ENCODE data around the gene ZNF793. TPM values are rescaled to one million over a fixed set of nuclear protein-coding genes. Genes with fewer than 3 reads are reported as not detected.

Gene ZNF793
- total and polyA plus RNA-seq, 9 of the 15 experiments (the other 6 are each of a cell fraction or from before 2014, with no cell fraction given): 0.02 to 0.04 (median 0.03) TPM; not detected in 6

DNA sequence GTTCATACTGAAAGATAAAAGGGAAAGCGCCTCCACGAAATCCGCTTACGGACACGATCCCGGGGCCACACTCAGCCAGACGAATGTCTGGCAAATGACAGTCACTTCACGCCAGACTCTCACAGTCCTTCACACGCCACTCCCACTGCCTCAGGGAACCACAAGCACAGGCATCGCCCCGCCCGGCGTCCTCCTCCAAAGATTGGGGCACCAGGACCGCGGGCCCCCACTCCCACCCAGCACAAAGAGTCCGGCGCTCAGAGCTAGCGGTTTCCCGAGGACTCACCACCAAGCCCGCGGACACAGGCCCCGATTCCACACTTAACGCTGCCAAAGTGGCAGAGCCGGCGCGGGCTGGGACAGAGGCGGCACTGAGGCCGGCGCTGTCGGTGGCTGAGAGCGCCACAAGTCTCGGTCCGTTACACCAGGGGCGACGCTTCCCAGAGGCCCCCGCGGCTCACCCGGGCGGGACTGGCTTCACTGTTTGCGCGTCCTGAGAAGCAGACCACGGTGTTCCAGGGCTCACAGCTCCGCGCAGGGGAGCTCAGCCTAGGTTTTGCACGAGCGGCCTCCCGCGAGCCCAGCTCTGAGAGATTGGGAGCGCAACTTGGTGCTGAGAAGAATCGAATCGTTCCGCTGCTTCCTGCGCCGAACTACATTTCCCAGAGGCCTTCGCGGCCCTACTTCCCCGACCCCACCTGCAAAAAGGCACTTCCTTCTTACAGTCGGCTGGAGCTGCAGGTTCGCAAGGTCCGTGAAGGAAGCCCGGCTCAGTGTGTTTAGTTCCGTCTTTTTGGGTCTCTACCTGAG lies 39.7 kb upstream of the ZNF793 start, which contains the start of gene ZNF569 (continued):
- no peak for TF ChIP-seq CHD7 (IDR thresholded peaks at IDR 0.05; ENCODE audit: low read depth, low read length)
- TF ChIP-seq NFE2L1 (tag; IDR thresholded peaks at IDR 0.05; ENCODE audit: borderline replicate concordance, low read depth): no peak
- TF ChIP-seq, protein P1, sequence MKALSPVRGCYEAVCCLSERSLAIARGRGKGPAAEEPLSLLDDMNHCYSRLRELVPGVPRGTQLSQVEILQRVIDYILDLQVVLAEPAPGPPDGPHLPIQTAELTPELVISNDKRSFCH (CRISPR knock-in tag; IDR thresholded peaks at IDR 0.05): no peak
- TF ChIP-seq, protein P1 (tag; IDR thresholded peaks at IDR 0.05): no peak
- no peak; the same call in 1 of the 2 replicates for TF ChIP-seq ETV1 (tag; conservative IDR thresholded peaks at IDR 0.05; ENCODE audit: low read depth)
- no peak for TF ChIP-seq RAD51 (IDR thresholded peaks at IDR 0.05; ENCODE audit: borderline replicate concordance, low read depth)
- no peak for TF ChIP-seq RBM39 (optimal IDR thresholded peaks at IDR 0.05; ENCODE audit: low read depth, low read length)
- TF ChIP-seq HDAC2 (IDR thresholded peaks at IDR 0.05): no peak
- TF ChIP-seq TRIM24 (IDR thresholded peaks at IDR 0.05): peak in 1 of 2 experiments; percentile 90; a peak in 2 of 4 replicates
- TF ChIP-seq ELK3 (CRISPR knock-in tag; IDR thresholded peaks at IDR 0.05): no peak
- TF ChIP-seq KLF1 (tag; IDR thresholded peaks at IDR 0.05): no peak
- TF ChIP-seq HBP1 (CRISPR knock-in tag; IDR thresholded peaks at IDR 0.05): no peak

Data from K562 (cell line).